Cerebellar nuclear complex (tissue), 1 donor: Measurements from ENCODE around the gene SPTBN4.
"Not testable (repeated sequence)": the region's sequence is repeated elsewhere in the genome, so short reads cannot be mapped to it uniquely, and the experiment has no call there.

ENCODE experiments used
- DNase-seq, 2 experiments: peaks; one replicate each; lab custom pipeline; 2025; lab: John Stamatoyannopoulos, UW

The SPTBN4 gene

GRCh38 chr19:40528533-40529092 is 61.8 kb downstream of the SPTBN4 start:
- DNase-seq: no peak

- DNase-seq: peak in 1 of 2 experiments; percentile 71
Observed at GRCh38 chr19:40529093-40529954, 62.5 kb downstream of the SPTBN4 start.

GRCh38 chr19:40530091-40530901 is 63.5 kb downstream of the SPTBN4 start:
- DNase-seq: no peak

GRCh38 chr19:40533508-40533907 is 66.7 kb downstream of the SPTBN4 start:
- DNase-seq: no peak

- no peak for DNase-seq
Observed at GRCh38 chr19:40534148-40534547, 67.3 kb downstream of the SPTBN4 start.

- DNase-seq: no peak
Observed at GRCh38 chr19:40539070-40539469, 72.3 kb downstream of the SPTBN4 start.

- DNase-seq: peak in 1 of 2 experiments; percentile 51
Observed at GRCh38 chr19:40542202-40542859, 75.5 kb downstream of the SPTBN4 start.

GRCh38 chr19:40543029-40543597 is 76.3 kb downstream of the SPTBN4 start:
- no peak for DNase-seq

GRCh38 chr19:40546153-40546841 is 79.5 kb downstream of the SPTBN4 start:
- not testable (repeated sequence) for DNase-seq

GRCh38 chr19:40547190-40547589 is 80.4 kb downstream of the SPTBN4 start:
- DNase-seq: not testable (repeated sequence)

GRCh38 chr19:40547836-40548235 is 81.0 kb downstream of the SPTBN4 start:
- no peak for DNase-seq

- no peak for DNase-seq
Observed at GRCh38 chr19:40549007-40549708, 82.4 kb downstream of the SPTBN4 start.

GRCh38 chr19:40550951-40551350 is 84.2 kb downstream of the SPTBN4 start:
- DNase-seq: no peak

GRCh38 chr19:40552848-40553247 is 86.0 kb downstream of the SPTBN4 start:
- DNase-seq: no peak

- no peak for DNase-seq
Observed at GRCh38 chr19:40553885-40554857, 87.4 kb downstream of the SPTBN4 start.

- no peak for DNase-seq
Observed at GRCh38 chr19:40555978-40556689, 89.3 kb downstream of the SPTBN4 start.

GRCh38 chr19:40556953-40557530 is 90.2 kb downstream of the SPTBN4 start:
- DNase-seq: no peak

GRCh38 chr19:40559394-40559793 is 92.6 kb downstream of the SPTBN4 start:
- no peak for DNase-seq
